PC-3 (cell line): ENCODE measurements around the gene PITPNM2.

Experiments
- EZH2 ChIP-seq: fragments of 300-600 bp; sonication (generic); IDR thresholded peaks from one replicate; pipeline ENCODE4 v1.6.1; 2017; ENCODE audit warnings: antibody characterized with exemption, mild to moderate bottlenecking, low read length; ENCODE audit not compliant: unreplicated experiment
- TF ChIP-seq, protein P1 (sequence below): fragments of 300-600 bp; sonication (generic); conservative IDR thresholded peaks from 2 replicates; pipeline ENCODE4 v1.5.1; 2017; ENCODE audit warnings: antibody characterized with exemption, low read depth, mild to moderate bottlenecking, low read length

- TF ChIP-seq, protein P1, sequence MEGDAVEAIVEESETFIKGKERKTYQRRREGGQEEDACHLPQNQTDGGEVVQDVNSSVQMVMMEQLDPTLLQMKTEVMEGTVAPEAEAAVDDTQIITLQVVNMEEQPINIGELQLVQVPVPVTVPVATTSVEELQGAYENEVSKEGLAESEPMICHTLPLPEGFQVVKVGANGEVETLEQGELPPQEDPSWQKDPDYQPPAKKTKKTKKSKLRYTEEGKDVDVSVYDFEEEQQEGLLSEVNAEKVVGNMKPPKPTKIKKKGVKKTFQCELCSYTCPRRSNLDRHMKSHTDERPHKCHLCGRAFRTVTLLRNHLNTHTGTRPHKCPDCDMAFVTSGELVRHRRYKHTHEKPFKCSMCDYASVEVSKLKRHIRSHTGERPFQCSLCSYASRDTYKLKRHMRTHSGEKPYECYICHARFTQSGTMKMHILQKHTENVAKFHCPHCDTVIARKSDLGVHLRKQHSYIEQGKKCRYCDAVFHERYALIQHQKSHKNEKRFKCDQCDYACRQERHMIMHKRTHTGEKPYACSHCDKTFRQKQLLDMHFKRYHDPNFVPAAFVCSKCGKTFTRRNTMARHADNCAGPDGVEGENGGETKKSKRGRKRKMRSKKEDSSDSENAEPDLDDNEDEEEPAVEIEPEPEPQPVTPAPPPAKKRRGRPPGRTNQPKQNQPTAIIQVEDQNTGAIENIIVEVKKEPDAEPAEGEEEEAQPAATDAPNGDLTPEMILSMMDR = no peak
- no peak for TF ChIP-seq EZH2
Observed at GRCh38 chr12:123150744-123151456, at the start of gene PITPNM2.
